ENCODE data around the gene PIGV.

Gene PIGV

GRCh38 chr1:26752519-26752918, 35.2 kb upstream of the PIGV start:
- no peak for TF ChIP-seq CTCF (IDR thresholded peaks at IDR 0.05; ENCODE audit: borderline replicate concordance, control extremely low read depth, extremely low read depth, insufficient read depth, missing control alignments)
- in situ Hi-C loops (cut with MboI; ENCODE audit: low sequenced_read_pairs, unreplicated experiment): no loop called here

GRCh38 chr1:26754086-26754874, 33.5 kb upstream of the PIGV start:
- no peak for TF ChIP-seq CTCF (IDR thresholded peaks at IDR 0.05; ENCODE audit: borderline replicate concordance, control extremely low read depth, extremely low read depth, insufficient read depth, missing control alignments)
- DNase-seq (ENCODE audit: low spot score): no peak
- in situ Hi-C loops (cut with MboI; ENCODE audit: low sequenced_read_pairs, unreplicated experiment): no loop called here

More at GRCh38 chr1:26752519-26752918, 35.2 kb upstream of the PIGV start:
- no peak for DNase-seq (ENCODE audit: low spot score)

- TF ChIP-seq CTCF (IDR thresholded peaks at IDR 0.05; ENCODE audit: borderline replicate concordance, control extremely low read depth, extremely low read depth, insufficient read depth, missing control alignments): no peak
- in situ Hi-C loops (cut with MboI; ENCODE audit: low sequenced_read_pairs, unreplicated experiment): no loop called here
- no peak for DNase-seq (ENCODE audit: low spot score)
Observed at GRCh38 chr1:26758358-26758757, 29.4 kb upstream of the PIGV start.

- in situ Hi-C loops (cut with MboI; ENCODE audit: low sequenced_read_pairs, unreplicated experiment): no loop called here
- no peak for DNase-seq (ENCODE audit: low spot score)
- TF ChIP-seq CTCF (IDR thresholded peaks at IDR 0.05; ENCODE audit: borderline replicate concordance, control extremely low read depth, extremely low read depth, insufficient read depth, missing control alignments): no peak
Observed at GRCh38 chr1:26759531-26759930, 28.2 kb upstream of the PIGV start.

GRCh38 chr1:26761217-26761616, 26.5 kb upstream of the PIGV start:
- DNase-seq (ENCODE audit: low spot score): no peak
- in situ Hi-C loops (cut with MboI; ENCODE audit: low sequenced_read_pairs, unreplicated experiment): no loop called here
- no peak for TF ChIP-seq CTCF (IDR thresholded peaks at IDR 0.05; ENCODE audit: borderline replicate concordance, control extremely low read depth, extremely low read depth, insufficient read depth, missing control alignments)

GRCh38 chr1:26767714-26768113, 20.0 kb upstream of the PIGV start:
- TF ChIP-seq CTCF (IDR thresholded peaks at IDR 0.05; ENCODE audit: borderline replicate concordance, control extremely low read depth, extremely low read depth, insufficient read depth, missing control alignments): no peak
- in situ Hi-C loops (cut with MboI; ENCODE audit: low sequenced_read_pairs, unreplicated experiment): no loop called here

More at GRCh38 chr1:26767714-26768113, 20.0 kb upstream of the PIGV start:
- DNase-seq (ENCODE audit: low spot score): no peak
